A549 (cell line): ENCODE data around the gene CCDC120. TPM values are rescaled to one million over a fixed set of nuclear protein-coding genes. Genes with fewer than 3 reads are reported as not detected.

Experiments used
- ATAC-seq, 2 experiments: fragments of 200-7000 bp in 1 of 2; fragments of >200 bp in 1 of 2; cut with Nextera tagmentation in 1 of 2; cut with Tn5 transposase in 1 of 2; 3 replicates each; pipeline versions ENCODE4 v1.8.0 to v1.9.1; 2018 to 2020; ENCODE audit warnings: mild to moderate bottlenecking in 1 of 2, moderate library complexity in 1 of 2
- CTCF ChIA-PET: fragments of 300-600 bp; sonication (Branson Sonifier 250); formaldehyde crosslinking; extraction: SDS; loops from one replicate; lab custom pipeline; 2021; ENCODE audit warnings: antibody characterized with exemption, inconsistent platforms; lab: Yijun Ruan, JAX
- POLR2A ChIA-PET: fragments of 350-600 bp; formaldehyde crosslinking; extraction: SDS; loops from one replicate; lab custom pipeline; 2021; ENCODE audit warnings: antibody characterized with exemption, inconsistent platforms; lab: Yijun Ruan, JAX
- DNase-seq, 2 experiments: peaks; one replicate each; pipeline versions ENCODE4 v3.0.0 to v3.0.0-alpha.2; 2011 to 2016; ENCODE audit warnings: low read depth in 1 of 2, low spot score in 1 of 2
- FAIRE-seq: peaks from 2 replicates; lab custom pipeline; 2011; peaks lifted over from hg19 to GRCh38; lab: Jason Lieb, UNC
- H3K27ac ChIP-seq, 2 experiments: fragments of >200 bp; sonication (Bioruptor Twin); formaldehyde crosslinking; 3 replicates each; pipeline ENCODE4 v1.5.1; 2016 to 2017
- H3K4me1 ChIP-seq: fragments of >200 bp; sonication (Bioruptor Twin); formaldehyde crosslinking; 3 replicates; pipeline ENCODE4 v1.6.1; 2016
- H3K4me2 ChIP-seq: fragments of >200 bp; sonication (Bioruptor Twin); formaldehyde crosslinking; 3 replicates; pipeline ENCODE4 v1.6.1; 2016
- H3K4me3 ChIP-seq: fragments of >200 bp; sonication (Bioruptor Twin); formaldehyde crosslinking; 3 replicates; pipeline ENCODE4 v1.5.1; 2016
- H3K9me3 ChIP-seq: fragments of >200 bp; sonication (Bioruptor Twin); formaldehyde crosslinking; 3 replicates; pipeline ENCODE4 v1.6.1; 2016
- BCL3 ChIP-seq: fragments of >200 bp; sonication (Bioruptor Twin); formaldehyde crosslinking; IDR thresholded peaks from 3 replicates; pipeline ENCODE4 v1.6.1; 2016
- BHLHE40 ChIP-seq: IDR thresholded peaks from 2 replicates; pipeline ENCODE4 v1.6.1; 2012; ENCODE audit warnings: low read depth, low read length, inconsistent platforms
- CBX2 ChIP-seq: fragments of 200-600 bp; sonication (generic); IDR thresholded peaks from 2 replicates; pipeline ENCODE4 v1.6.1; 2016; ENCODE audit warnings: low read depth, mild to moderate bottlenecking, borderline replicate concordance
- CEBPB ChIP-seq, 2 experiments: fragments of >200 bp in 1 of 2; sonication (Bioruptor Twin) in 1 of 2; formaldehyde crosslinking in 1 of 2; IDR thresholded peaks; 2 replicates each; pipeline ENCODE4 v1.6.1; 2012 to 2016
- CTCF ChIP-seq: fragments of >200 bp; sonication (Bioruptor Twin); formaldehyde crosslinking; IDR thresholded peaks from 3 replicates; pipeline ENCODE4 v1.5.1; 2016
- EHMT2 ChIP-seq: fragments of 200-600 bp; sonication (generic); IDR thresholded peaks from 2 replicates; pipeline ENCODE4 v1.6.1; 2016; ENCODE audit warnings: antibody characterized with exemption, low read depth, mild to moderate bottlenecking, moderate library complexity
- FOSL2 ChIP-seq, 2 experiments: fragments of 450-650 bp in 1 of 2; fragments of >200 bp in 1 of 2; sonication (Bioruptor Twin) in 1 of 2; formaldehyde crosslinking; IDR thresholded peaks; 2 replicates each; pipeline versions ENCODE4 v1.5.0 to v1.6.1; 2016 to 2020; ENCODE audit warnings: mild to moderate bottlenecking in 1 of 2, moderate library complexity in 1 of 2
- MAX ChIP-seq: IDR thresholded peaks from 2 replicates; pipeline ENCODE4 v1.6.1; 2012
- RAD21 ChIP-seq, 2 experiments: fragments of >200 bp in 1 of 2; sonication (Bioruptor Twin) in 1 of 2; formaldehyde crosslinking in 1 of 2; IDR thresholded peaks in 1 of 2; conservative IDR thresholded peaks in 1 of 2; 2 replicates in 1 of 2; 3 replicates in 1 of 2; pipeline ENCODE4 v1.6.1; 2012 to 2018; ENCODE audit warnings: inconsistent platforms in 1 of 2
- RFX5 ChIP-seq: fragments of 450-650 bp; IDR thresholded peaks from 2 replicates; pipeline ENCODE4 v1.7.1; 2014; ENCODE audit warnings: antibody characterized with exemption, mild to moderate bottlenecking, moderate library complexity
- WGBS: methylation state at CpG from one replicate; pipeline ENCODE4 v1.1.6; 2017; ENCODE audit errors: missing lambda C conversion rate; 5-methylcytosine and 5-hydroxymethylcytosine counted together
- polyA plus RNA-seq, 4 experiments: library from polyadenylated mRNA; depleted of rRNA in 3 of 4; stranded (reverse); fragments of >200 nt; fragmentation: RNase III in 1 of 4; extraction: RNeasy Plus Mini Kit Qiagen cat#74134 plus additional on column Dnase treatment in 1 of 4; gene quantifications; 2 replicates in 3 of 4; 3 replicates in 1 of 4; pipeline ENCODE4 v1.2.3, GENCODE V29; 2011 to 2017
- TF ChIP-seq, protein P1 (sequence below): fragments of 150-350 bp; IDR thresholded peaks from 2 replicates; pipeline ENCODE4 v1.6.1; 2014; ENCODE audit warnings: low read depth, mild to moderate bottlenecking, low read length

The CCDC120 gene
- polyA plus RNA-seq, 2 of the 4 experiments (the other 2 are of a cell fraction) = 1.6 to 4.1 TPM

DNA sequence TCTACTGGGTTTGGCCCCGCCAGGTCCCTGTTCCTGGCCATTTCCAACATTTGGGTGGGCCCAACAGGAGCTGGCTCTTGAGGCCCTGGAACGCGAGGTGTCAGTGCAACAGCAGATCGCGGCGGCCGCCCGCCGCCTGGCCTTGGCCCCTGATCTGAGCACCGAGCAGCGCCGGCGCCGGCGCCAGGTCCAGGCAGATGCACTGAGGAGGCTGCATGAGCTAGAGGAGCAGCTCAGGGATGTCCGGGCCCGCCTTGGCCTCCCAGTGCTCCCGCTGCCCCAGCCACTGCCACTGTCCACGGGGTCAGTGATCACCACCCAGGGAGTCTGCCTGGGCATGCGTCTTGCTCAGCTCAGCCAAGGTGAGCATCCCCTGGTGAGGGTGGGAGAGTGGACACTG lies 5.5 kb downstream of the CCDC120 start (continued):
- TF ChIP-seq FOSL2 (IDR thresholded peaks at IDR 0.05) (no peak), FOSL2 (CRISPR knock-in tag; IDR thresholded peaks at IDR 0.05) (no peak)

- no peak overlapping the region for H3K27ac ChIP-seq
- DNase-seq = no peak
- no peaks in the 10 kb centered on the region for H3K9me3 ChIP-seq
- ATAC-seq = peak in 1 of 2 experiments; percentile 15; a peak in 1 of 6 replicates
- FAIRE-seq = no peak
- 82% methylated on average over 8 of the region's 8 CpGs for WGBS
- CTCF ChIA-PET = interaction anchor here (0.9 kb wide), 1 partner anchor 21 kb away, joined by 3 read pairs; the partner anchor contains the start of gene TFE3
- no peak overlapping the region for H3K4me3 ChIP-seq
- no peaks in the 10 kb centered on the region; the same call in 2 of the 3 replicates for H3K4me1 ChIP-seq
- no peak overlapping the region for H3K4me2 ChIP-seq
- POLR2A ChIA-PET = no interaction called here
- TF ChIP-seq CEBPB (IDR thresholded peaks at IDR 0.05) = no peak
- no peak for TF ChIP-seq CTCF
- TF ChIP-seq, protein P1, sequence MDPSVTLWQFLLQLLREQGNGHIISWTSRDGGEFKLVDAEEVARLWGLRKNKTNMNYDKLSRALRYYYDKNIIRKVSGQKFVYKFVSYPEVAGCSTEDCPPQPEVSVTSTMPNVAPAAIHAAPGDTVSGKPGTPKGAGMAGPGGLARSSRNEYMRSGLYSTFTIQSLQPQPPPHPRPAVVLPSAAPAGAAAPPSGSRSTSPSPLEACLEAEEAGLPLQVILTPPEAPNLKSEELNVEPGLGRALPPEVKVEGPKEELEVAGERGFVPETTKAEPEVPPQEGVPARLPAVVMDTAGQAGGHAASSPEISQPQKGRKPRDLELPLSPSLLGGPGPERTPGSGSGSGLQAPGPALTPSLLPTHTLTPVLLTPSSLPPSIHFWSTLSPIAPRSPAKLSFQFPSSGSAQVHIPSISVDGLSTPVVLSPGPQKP = no peak
- TF ChIP-seq RFX5 = no peak
Measured at GRCh38 chrX:49064735-49065134, 5.9 kb downstream of the CCDC120 start.

DNA sequence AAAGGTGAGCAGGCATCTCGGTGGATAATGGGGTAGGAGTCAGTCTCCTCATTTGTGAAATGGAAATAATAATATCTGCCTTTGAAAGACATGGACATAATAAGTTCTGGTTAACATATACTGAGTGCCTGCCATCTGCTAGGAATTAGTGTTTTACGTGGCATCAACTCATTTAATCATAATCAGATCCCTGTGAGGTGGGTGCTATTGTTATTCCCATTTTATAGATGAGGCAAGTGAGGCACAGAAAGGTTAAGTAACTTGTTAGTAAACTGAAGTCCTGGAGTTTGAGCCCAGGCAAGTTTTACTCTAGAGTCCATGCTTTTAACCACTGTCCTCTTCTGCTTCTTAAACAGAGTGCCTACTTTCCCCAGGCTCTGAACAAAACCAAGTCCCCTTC lies 7.5 kb downstream of the CCDC120 start:
- TF ChIP-seq RAD21 (conservative IDR thresholded peaks at IDR 0.05 in 1 of 2, IDR thresholded peaks at IDR 0.05 in 1 of 2) (no peak), CBX2 (no peak), EHMT2 (no peak), MAX (no peak)
- Histone ChIP-seq H3K4me2 (no peak overlapping the region), H3K27ac (no peak overlapping the region), H3K4me3 (no peak overlapping the region), H3K4me1 (no peaks in the 10 kb centered on the region), H3K9me3 (no peaks in the 10 kb centered on the region)
- CTCF ChIA-PET = no interaction called here
- ATAC-seq (no peak), FAIRE-seq (no peak), DNase-seq (no peak)
- POLR2A ChIA-PET = no interaction called here
- 89% methylated on average over 2 of the region's 2 CpGs for WGBS

DNA sequence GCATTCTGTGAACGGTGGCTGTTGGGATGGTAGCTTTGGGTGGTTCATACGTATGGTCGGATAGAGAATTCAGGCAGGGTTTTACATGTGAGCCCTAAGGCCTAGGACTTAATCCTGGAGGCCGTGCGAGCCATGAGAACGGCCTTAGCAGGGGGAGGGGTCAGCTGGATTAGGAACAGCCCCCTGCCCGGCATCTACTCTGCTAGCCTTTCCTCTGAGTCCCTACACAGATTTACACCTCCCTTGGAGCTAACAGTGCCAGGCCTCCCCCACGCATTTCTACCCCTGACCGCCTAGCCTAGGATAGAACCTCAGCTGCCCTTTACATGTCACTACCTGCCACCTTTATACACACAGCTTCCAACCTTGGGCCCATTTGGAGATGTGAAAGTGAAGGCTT lies 7.9 kb downstream of the CCDC120 start:
- DNase-seq (no peak), FAIRE-seq (no peak), ATAC-seq (no peak)
- Histone ChIP-seq H3K4me1 (no peaks in the 10 kb centered on the region), H3K27ac (no peak overlapping the region), H3K4me2 (no peak overlapping the region)
- ChIA-PET POLR2A (no interaction called here), CTCF (no interaction called here)
- no peak for TF ChIP-seq BHLHE40
- TF ChIP-seq BCL3 = no peak
- TF ChIP-seq, all 56 proteins: peak for 0
- H3K4me3 ChIP-seq = no peak overlapping the region
- H3K9me3 ChIP-seq = no peaks in the 10 kb centered on the region
- 81% methylated on average over 9 of the region's 9 CpGs for WGBS
